H9 (cell line): Measurements from ENCODE around the gene PRRX2. TPM values are rescaled to one million over a fixed set of nuclear protein-coding genes. Genes with fewer than 3 reads are reported as not detected.
A peak's percentile ranks its signal among the peaks of the same experiment; 100 is the strongest.

ENCODE experiments used
- DNase-seq: peaks from one replicate; pipeline ENCODE4 v3.0.0-alpha.2; 2017
- H2AFZ ChIP-seq: one replicate; pipeline ENCODE4 v1.6.1; 2013; ENCODE audit warnings: mild to moderate bottlenecking, low read length, control low read depth, moderate library complexity
- H2AK5ac ChIP-seq: 2 replicates; pipeline ENCODE4 v1.6.1; 2013; ENCODE audit warnings: low read length, control low read depth, mixed read lengths; ENCODE audit not compliant: insufficient read length
- H2BK120ac ChIP-seq: one replicate; pipeline ENCODE4 v1.6.1; 2013; ENCODE audit warnings: low read depth, mild to moderate bottlenecking, low read length, control low read depth, inconsistent platforms; ENCODE audit not compliant: poor library complexity, severe bottlenecking
- H2BK12ac ChIP-seq: 2 replicates; pipeline ENCODE4 v1.6.1; 2013; ENCODE audit warnings: low read length, control low read depth, mixed read lengths, low read depth; ENCODE audit not compliant: insufficient read length
- H2BK15ac ChIP-seq: 2 replicates; pipeline ENCODE4 v1.6.1; 2013; ENCODE audit warnings: low read depth, low read length, control low read depth
- H2BK20ac ChIP-seq: one replicate; pipeline ENCODE4 v1.6.1; 2013; ENCODE audit warnings: low read depth, mild to moderate bottlenecking, low read length, control low read depth, inconsistent platforms; ENCODE audit not compliant: poor library complexity, severe bottlenecking
- H2BK5ac ChIP-seq: 2 replicates; pipeline ENCODE4 v1.6.1; 2013; ENCODE audit warnings: low read length, control low read depth, mixed read lengths; ENCODE audit not compliant: insufficient read length
- H3K14ac ChIP-seq: 2 replicates; pipeline ENCODE4 v1.6.1; 2013; ENCODE audit warnings: low read length, control low read depth; ENCODE audit not compliant: insufficient read depth
- H3K18ac ChIP-seq: 2 replicates; pipeline ENCODE4 v1.6.1; 2013; ENCODE audit warnings: low read depth, mild to moderate bottlenecking, mixed read lengths, low read length, control low read depth; ENCODE audit not compliant: insufficient read length
- H3K23ac ChIP-seq: 2 replicates; pipeline ENCODE4 v1.6.1; 2013; ENCODE audit warnings: low read length, control low read depth, mixed read lengths, low read depth; ENCODE audit not compliant: insufficient read length
- H3K23me2 ChIP-seq: 2 replicates; pipeline ENCODE4 v1.6.1; 2013; ENCODE audit warnings: low read depth, mild to moderate bottlenecking, mixed read lengths, low read length, control low read depth; ENCODE audit not compliant: insufficient read length, poor library complexity, severe bottlenecking
- H3K27ac ChIP-seq: 2 replicates; pipeline ENCODE4 v1.5.1; 2013; ENCODE audit warnings: low read length, control low read depth, mixed read lengths, low read depth; ENCODE audit not compliant: insufficient read length
- H3K27me3 ChIP-seq: 2 replicates; pipeline ENCODE4 v1.6.1; 2013; ENCODE audit warnings: low read length, control low read depth, inconsistent platforms; ENCODE audit not compliant: insufficient read depth
- H3K4ac ChIP-seq: 2 replicates; pipeline ENCODE4 v1.6.1; 2013; ENCODE audit warnings: low read depth, mild to moderate bottlenecking, control low read depth, inconsistent platforms, low read length, moderate library complexity
- H3K4me1 ChIP-seq: 2 replicates; pipeline ENCODE4 v1.6.1; 2013; ENCODE audit warnings: low read length, control low read depth, inconsistent platforms; ENCODE audit not compliant: insufficient read depth
- H3K4me2 ChIP-seq: 2 replicates; pipeline ENCODE4 v1.6.1; 2013; ENCODE audit warnings: low read length, control low read depth, mixed read lengths; ENCODE audit not compliant: insufficient read length, insufficient read depth
- H3K56ac ChIP-seq: 2 replicates; pipeline ENCODE4 v1.6.1; 2013; ENCODE audit warnings: low read depth, mild to moderate bottlenecking, mixed read lengths, low read length, control low read depth; ENCODE audit not compliant: insufficient read length
- H3K79me1 ChIP-seq: 2 replicates; pipeline ENCODE4 v1.6.1; 2013; ENCODE audit warnings: low read depth, mild to moderate bottlenecking, moderate library complexity, low read length, control low read depth, inconsistent platforms; ENCODE audit not compliant: insufficient read depth, poor library complexity, severe bottlenecking
- H3K79me2 ChIP-seq: 2 replicates; pipeline ENCODE4 v1.6.1; 2013; ENCODE audit warnings: low read length, control low read depth, inconsistent platforms; ENCODE audit not compliant: insufficient read depth
- H3K9ac ChIP-seq: 2 replicates; pipeline ENCODE4 v1.6.1; 2013; ENCODE audit warnings: low read length, control low read depth, mixed read lengths; ENCODE audit not compliant: insufficient read length; ENCODE audit errors: extremely low read depth
- H3K9me3 ChIP-seq: one replicate; pipeline ENCODE4 v1.6.1; 2013; ENCODE audit warnings: low read depth, low read length, inconsistent platforms; ENCODE audit not compliant: control insufficient read depth
- H3T11ph ChIP-seq: one replicate; pipeline ENCODE4 v1.6.1; 2013; ENCODE audit warnings: mild to moderate bottlenecking, low read length, control low read depth, inconsistent platforms
- H4K20me1 ChIP-seq: one replicate; pipeline ENCODE4 v1.6.1; 2013; ENCODE audit not compliant: control insufficient read depth, insufficient read length, insufficient read depth
- H4K5ac ChIP-seq: 2 replicates; pipeline ENCODE4 v1.6.1; 2013; ENCODE audit warnings: low read depth, mild to moderate bottlenecking, mixed read lengths, low read length, control low read depth; ENCODE audit not compliant: insufficient read length
- H4K8ac ChIP-seq: replicated peaks from 2 replicates; pipeline ENCODE4 v1.6.1; 2013; ENCODE audit warnings: low read length, control low read depth, mixed read lengths, low read depth; ENCODE audit not compliant: insufficient read length
- H4K91ac ChIP-seq: 2 replicates; pipeline ENCODE4 v1.6.1; 2013; ENCODE audit warnings: low read depth, mild to moderate bottlenecking, moderate library complexity, mixed read lengths, low read length, control low read depth; ENCODE audit not compliant: insufficient read length
- H3K27ac Mint-ChIP-seq, 3 experiments: 2 replicates in 2 of 3; 3 replicates in 1 of 3; pipeline ENCODE4 v1.8.0; 2020 to 2021; ENCODE audit warnings: mixed read lengths in 3 of 3, mild to moderate bottlenecking in 1 of 3, moderate library complexity in 1 of 3
- H3K27me3 Mint-ChIP-seq: 2 replicates; pipeline ENCODE4 v1.8.0; 2021; ENCODE audit warnings: low read depth, mild to moderate bottlenecking, moderate library complexity, mixed read lengths
- H3K36me3 Mint-ChIP-seq, 3 experiments: 2 replicates in 2 of 3; 3 replicates in 1 of 3; pipeline ENCODE4 v1.8.0; 2020 to 2021; ENCODE audit warnings: low read depth in 3 of 3, mixed read lengths in 3 of 3; ENCODE audit not compliant: insufficient read depth in 1 of 3
- H3K4me1 Mint-ChIP-seq, 2 experiments: 2 replicates each; pipeline ENCODE4 v1.8.0; 2020; ENCODE audit warnings: mixed read lengths in 2 of 2
- H3K4me3 Mint-ChIP-seq, 2 experiments: 2 replicates in 1 of 2; 3 replicates in 1 of 2; pipeline ENCODE4 v1.8.0; 2020 to 2021; ENCODE audit warnings: mild to moderate bottlenecking in 2 of 2, mixed read lengths in 2 of 2, moderate library complexity in 1 of 2
- H3K9me3 Mint-ChIP-seq, 2 experiments: 2 replicates in 1 of 2; 3 replicates in 1 of 2; pipeline ENCODE4 v1.8.0; 2020; ENCODE audit warnings: mild to moderate bottlenecking in 2 of 2, mixed read lengths in 2 of 2, moderate library complexity in 1 of 2
- WGBS: extraction: QIAGEN DNeasy Blood & Tissue Kit; methylation state at CpG from one replicate; pipeline ENCODE4 v1.1.7; 2013; ENCODE audit warnings: missing lambda C conversion rate, low lambda C conversion rate, mixed read lengths; ENCODE audit not compliant: insufficient read length; ENCODE audit errors: extremely low coverage; 5-methylcytosine and 5-hydroxymethylcytosine counted together
- total RNA-seq: library from RNA; stranded (reverse); gene quantifications from 2 replicates; pipeline ENCODE4 v1.2.1, GENCODE V29; 2021
- TF ChIP-seq, protein P1 (sequence below): fragments of 200-600 bp; sonication (generic); conservative IDR thresholded peaks from 3 replicates; pipeline ENCODE4 v1.8.0; 2021; ENCODE audit warnings: antibody characterized with exemption, mild to moderate bottlenecking

Gene PRRX2
- total RNA-seq, 1 experiment from 2014 or later: 3.9 TPM

DNA sequence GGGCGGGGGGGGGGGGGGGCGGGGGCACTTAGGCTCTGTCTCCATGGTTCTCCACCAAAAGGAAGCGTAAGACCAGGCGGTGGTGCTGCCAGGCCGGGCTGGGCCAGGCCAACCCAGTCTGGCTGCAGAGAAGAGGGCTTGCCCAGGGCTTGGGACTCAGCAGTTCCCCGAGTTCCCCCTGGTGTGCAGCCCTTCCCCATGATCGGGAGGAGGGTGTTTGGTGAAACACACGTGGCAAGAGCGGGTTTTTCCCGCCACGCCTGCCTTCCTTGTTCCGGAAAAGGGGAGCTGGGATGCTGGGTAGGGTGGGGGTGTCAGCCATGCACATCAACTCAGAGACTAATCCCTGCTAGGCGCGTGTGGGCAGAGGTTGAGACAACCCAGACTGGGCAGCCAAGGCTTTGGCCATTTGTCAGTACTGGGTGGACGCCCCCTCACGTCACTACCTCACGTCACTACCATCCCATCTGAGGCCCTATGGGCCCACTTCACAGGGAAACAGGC is 32.9 kb downstream of the PRRX2 start:
- no peaks in the 10 kb centered on the region for H4K20me1 ChIP-seq
- H3K27ac ChIP-seq: no peak overlapping the region
- H3K4ac ChIP-seq: no peak overlapping the region
- H3K9ac ChIP-seq: no peak overlapping the region
- Mint-ChIP-seq H3K4me3 (no peak overlapping the region; a peak in 1 of 5 replicates), H3K9me3 (no peaks in the 10 kb centered on the region), H3K27ac (no peak overlapping the region), H3K27me3 (peaks cover 54% of the 10 kb centered on the region), H3K36me3 (no peaks in the 10 kb centered on the region), H3K4me1 (peaks cover 9 to 32% of the 10 kb centered on the region in 2 experiments)
- no peak overlapping the region for H4K5ac ChIP-seq
- WGBS: no CpG with 5 or more reads among the region's 17 CpGs
- no peak overlapping the region for H3K56ac ChIP-seq
- H3K23me2 ChIP-seq: peaks cover 11% of the 10 kb centered on the region
- DNase-seq: peak; percentile 41
- H3K4me1 ChIP-seq: no peaks in the 10 kb centered on the region
- H3T11ph ChIP-seq: no peak overlapping the region
- no peaks in the 10 kb centered on the region for H3K27me3 ChIP-seq
- H3K79me2 ChIP-seq: no peaks in the 10 kb centered on the region
- H2BK120ac ChIP-seq: no peak overlapping the region
- H4K8ac ChIP-seq: no peak overlapping the region
- H2BK20ac ChIP-seq: no peak overlapping the region
- H3K79me1 ChIP-seq: no peaks in the 10 kb centered on the region
- TF ChIP-seq, protein P1, sequence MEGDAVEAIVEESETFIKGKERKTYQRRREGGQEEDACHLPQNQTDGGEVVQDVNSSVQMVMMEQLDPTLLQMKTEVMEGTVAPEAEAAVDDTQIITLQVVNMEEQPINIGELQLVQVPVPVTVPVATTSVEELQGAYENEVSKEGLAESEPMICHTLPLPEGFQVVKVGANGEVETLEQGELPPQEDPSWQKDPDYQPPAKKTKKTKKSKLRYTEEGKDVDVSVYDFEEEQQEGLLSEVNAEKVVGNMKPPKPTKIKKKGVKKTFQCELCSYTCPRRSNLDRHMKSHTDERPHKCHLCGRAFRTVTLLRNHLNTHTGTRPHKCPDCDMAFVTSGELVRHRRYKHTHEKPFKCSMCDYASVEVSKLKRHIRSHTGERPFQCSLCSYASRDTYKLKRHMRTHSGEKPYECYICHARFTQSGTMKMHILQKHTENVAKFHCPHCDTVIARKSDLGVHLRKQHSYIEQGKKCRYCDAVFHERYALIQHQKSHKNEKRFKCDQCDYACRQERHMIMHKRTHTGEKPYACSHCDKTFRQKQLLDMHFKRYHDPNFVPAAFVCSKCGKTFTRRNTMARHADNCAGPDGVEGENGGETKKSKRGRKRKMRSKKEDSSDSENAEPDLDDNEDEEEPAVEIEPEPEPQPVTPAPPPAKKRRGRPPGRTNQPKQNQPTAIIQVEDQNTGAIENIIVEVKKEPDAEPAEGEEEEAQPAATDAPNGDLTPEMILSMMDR: no peak
- H3K23ac ChIP-seq: no peak overlapping the region
- no peak overlapping the region for H3K4me2 ChIP-seq
- no peak overlapping the region for H2AFZ ChIP-seq
- no peak overlapping the region for H2BK5ac ChIP-seq
- H2BK12ac ChIP-seq: no peak overlapping the region
- no peak overlapping the region for H2BK15ac ChIP-seq
- no peaks in the 10 kb centered on the region for H3K9me3 ChIP-seq
- no peak overlapping the region for H4K91ac ChIP-seq
- H3K14ac ChIP-seq: no peak overlapping the region
- no peak overlapping the region for H3K18ac ChIP-seq
- no peak overlapping the region for H2AK5ac ChIP-seq
